ENCODE data around the gene PUM2.

Gene PUM2

DNA sequence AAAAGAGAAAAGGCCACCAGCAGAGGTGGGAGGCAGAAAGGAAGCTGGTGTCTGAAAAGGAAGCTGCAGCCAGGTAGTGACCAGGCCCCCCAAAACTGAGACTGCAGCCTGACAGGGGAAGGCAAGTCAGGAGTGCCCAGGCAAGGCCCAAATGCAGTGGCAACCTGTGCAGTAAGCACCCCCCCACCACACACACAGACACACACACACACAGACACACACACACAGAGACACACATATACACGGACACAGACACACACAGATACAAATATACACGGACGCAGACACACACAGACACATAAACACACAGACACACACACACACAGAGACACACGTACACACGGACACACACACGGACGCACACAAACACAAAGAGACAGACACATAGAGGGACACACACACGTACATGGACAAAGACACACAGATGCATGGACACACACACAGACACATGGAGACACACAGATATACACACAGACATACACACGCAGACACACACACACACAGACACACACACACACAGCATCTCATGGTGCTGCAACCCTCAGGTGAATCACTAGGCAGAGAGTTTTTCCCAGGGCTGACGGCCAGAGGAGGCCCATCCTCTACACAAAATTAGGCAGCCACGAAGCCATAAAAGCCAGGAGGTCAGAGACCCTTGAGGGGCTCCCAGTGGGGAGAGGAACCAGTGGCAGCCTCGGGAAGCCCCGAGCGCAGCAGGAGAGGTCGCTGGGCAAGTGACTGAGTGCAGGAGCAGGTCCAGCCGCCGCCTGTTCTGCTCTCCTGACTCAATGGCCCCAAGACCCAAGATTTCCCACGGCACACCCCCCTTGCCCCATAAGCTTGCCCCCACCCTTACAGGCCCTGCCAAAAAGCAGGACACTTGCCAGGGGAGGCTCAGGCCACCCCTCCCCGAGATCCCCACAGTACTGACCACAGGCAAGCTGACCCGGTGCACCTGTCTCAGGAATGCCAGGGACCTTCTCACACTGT lies 132.0 kb downstream of the PUM2 start:
- no peak for DNase-seq

DNA sequence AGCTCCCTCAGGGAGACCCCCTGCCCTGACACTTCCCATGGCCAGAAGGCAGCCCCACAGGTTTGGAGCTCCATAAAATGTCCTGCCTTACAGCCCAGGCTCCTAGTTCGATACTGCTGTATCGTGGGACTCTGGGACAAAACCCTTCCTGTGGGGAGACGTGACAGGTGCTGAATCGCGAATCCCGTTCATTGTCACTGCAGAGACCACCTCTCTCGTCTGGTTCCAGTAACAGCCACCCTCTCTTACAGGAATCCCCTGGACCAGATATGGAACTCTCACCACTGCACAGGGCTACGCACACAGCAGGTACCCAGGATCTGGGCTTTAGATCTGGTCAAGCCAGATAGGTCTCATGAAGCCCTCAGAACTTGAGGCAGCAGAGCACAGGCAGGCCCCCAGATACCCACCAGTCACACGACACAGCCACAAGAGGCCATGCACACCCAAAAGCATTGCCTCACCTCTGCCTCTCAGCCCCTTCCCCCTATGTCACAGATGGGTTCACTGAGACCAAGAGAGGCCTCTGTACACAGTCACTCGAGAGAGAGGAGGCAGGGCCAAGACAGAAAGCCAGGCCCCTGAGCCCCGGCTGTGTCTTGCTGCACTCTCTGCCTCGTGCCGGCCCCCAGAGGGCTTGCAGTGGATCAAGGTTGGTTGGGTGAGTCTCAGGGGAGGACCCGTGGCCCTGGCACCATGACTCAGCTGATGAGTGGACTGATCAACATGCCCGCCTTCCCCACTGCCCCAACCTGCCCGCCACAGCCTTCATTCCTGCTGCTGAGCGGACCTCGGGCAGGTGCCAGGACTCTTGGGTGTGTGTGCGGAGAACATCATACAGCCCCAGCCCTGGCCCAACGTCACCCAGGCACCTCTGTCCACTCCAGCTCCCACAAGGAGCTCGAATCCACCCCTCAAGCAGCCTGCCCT lies 133.3 kb downstream of the PUM2 start:
- DNase-seq, result no peak

DNA sequence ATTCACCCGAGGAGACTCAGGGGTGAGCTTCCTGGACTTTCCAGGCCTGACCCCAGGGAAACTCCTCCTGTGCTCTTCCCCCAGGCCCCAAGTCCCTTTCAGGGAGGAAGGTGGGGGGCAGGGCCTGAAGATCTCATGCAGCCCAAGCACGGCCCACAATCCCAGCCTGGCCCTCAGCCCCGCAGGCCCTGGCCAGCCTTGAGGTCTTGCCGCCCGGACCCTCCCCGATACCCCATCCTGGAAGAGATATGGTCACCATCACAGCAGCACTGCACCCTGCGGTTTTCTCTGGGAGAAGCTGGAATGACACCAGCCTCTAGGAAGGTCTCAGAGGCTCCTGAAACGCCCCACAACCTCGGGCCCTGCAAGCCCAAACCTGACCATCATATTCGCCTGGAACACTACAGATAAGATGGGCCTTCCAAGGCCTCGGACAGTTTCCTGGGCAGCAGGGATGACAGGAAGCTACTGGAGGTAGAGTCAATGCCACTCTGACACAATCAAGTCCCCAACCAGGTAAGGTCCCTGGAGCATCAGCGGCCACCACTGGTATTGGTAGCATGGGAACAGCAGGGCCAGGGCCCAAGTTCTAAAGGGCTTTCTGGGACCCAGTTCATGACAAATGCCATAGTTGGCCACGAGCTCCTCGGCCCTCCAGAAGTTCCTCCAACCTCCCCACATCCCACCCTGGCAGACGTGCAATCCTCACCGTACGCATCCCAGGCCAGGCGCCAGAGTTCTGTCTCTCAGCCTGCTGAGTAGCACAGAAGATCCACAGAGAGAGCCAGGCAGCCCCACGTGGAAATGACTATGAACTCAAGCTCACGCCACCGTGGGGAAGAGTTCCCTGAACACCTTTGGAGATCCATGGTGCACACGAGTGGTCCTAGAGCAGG lies 134.3 kb downstream of the PUM2 start:
- no peak for DNase-seq

DNA sequence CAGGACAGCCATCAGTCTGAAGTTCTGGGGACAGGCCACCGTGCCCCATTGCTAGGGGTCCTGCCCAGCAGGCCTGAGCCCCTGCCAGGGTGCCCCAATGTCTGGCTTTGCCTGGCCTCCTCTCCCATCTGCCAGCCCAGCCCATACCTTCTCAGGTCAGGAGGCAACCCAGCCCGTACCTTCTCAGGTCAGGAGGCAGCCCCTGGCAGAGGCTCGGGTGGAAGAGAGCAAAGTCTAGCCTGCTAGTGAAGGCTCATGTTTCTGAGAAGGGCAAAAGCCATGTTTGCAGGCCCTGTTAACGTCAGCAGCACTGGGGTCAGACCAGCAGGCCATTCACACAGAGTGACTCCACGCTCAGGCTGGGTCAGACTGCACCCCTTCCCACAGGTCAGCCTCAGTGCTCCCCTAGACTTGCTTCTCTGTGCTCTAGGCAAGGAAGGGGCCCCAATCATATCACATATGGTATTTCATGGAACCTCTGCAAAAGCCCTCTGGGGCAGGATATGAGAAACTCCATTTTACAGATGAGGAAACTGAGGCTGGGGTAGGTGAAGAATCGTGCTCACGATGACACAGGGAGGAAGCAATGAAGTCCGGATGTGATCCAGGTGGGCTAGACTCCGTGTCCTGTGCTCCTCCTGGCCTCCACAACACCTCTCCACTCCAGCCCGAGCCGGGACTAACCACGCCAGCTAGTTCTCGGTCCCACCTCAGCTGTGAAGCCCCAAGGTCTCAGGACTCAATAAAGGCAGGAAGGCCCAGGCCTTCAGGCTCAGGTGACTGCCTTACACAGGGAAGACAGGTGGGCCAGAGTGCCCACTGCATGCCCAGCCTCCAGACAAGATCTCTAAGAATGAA lies 135.2 kb downstream of the PUM2 start:
- no peak for DNase-seq

DNA sequence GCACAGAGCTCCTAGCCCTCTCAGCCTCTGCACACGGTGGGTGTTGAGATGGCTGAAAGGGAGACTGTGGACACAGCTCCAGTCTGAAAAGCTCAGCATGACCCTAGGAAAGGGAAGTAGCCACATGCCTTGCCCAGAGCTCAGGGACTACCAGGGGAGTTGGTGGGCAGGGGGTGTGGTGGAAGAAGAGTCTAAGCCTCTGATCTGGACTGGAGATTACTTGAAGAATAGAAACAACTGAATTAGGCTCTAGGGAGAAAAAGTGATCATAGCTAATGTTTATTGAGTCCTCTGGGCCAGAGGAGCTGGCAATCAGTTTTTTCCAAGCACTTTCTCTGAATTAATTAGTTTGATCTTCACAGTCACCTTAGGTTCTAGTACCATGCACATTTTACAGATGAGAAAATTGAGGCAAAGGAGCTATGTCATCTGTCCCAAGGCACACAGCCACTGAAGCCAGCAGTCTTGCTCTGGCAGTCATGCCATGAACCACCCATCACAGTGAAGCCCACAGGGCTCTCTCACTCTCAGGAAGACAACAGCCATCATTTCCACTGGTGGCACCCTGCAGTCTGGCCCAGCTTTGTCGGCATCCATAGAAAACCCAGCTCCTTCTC lies 136.0 kb downstream of the PUM2 start:
- no peak for DNase-seq

DNA sequence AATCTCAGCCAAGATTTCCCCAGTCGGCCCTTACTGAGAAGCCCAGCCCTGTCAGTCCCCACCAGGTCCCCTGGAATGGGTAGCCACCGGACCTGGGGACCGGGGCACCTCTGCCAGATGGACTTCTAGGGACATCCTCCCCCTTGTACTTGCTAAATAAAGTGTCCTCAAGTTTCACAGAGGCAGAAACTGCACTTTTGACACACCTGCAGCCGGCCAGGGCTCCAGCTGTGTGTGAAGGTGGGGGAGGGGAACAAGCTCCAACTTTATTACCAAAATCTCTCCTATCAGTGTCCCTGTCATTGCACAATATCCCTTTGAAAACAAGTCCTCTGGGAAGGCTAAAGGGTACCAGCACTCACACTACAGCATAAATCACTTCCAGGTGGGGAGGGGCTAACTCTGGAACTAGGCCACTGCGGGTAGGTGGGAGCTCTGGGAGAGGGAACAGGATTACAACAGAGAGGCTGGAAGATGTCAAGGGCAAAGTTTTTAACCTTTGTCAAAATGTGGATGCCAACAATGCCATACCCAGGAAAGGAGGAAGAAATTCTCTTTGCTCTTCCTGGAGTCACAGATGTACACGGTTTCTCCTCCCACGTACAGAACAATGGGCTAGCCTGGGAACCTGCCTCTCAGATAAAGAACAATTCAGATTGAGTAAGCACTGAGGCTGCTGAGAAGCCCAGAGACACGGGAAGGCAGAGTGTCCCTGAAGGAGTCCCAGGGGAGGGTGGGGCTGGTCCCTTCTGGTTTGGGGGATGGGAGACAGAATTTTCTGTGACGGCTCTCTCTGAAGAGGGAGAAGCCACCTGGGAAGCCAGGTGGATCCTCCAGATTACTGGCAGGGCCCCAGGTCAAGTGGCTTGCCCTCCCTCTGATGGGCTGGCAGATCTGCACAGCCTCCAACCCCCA lies 136.7 kb downstream of the PUM2 start:
- DNase-seq, result no peak

DNA sequence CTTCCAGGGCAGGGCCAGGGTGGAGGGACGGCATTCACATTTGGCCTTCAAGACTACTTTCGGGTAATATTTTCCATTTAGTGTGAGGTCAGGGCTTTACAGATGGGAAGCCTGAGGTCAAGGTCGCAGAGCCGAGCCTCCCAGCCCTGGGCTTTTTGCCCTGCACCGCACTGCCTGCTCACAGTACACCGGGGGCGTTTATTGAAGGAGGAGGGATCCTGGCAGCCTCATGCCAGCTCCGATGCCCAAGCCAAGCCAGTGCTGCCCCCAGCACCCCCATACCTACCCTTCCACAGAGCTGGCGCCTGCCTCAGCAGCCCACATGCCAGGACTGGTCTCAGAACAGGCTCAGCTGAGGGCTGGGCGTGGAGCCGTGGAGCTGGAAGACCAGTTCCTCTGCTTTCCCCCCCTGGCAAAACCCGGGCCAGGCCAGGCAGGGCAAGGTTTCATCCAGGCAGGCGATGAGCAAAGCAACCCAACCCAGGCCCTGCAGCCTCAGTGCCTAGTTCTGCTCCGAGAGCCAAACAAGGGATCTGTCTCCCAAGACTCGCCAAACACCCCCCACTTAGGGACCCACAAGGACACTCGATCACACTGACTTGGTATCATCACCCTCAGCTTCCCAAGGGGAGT lies 137.7 kb downstream of the PUM2 start:
- DNase-seq, result no peak

DNA sequence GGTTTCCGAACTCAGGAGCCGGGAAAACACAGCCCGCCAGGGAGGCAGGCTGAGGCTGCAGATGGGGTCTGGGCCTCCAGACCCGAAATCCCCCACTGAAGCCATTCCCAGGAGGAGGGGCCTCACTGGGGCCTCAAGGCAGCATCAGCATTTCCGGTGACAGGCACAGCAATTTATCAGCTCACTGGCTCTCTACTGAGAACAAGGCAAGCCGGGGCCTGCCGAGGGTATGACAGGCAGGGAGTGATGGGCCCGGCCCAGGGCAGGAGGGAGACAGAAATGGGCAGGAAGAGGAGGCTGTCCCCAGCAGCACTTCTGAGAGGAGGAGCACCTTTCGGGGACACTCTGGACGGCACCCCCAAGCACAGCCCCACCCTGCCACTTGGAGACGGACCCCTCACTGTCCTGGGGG lies 138.2 kb downstream of the PUM2 start:
- DNase-seq, result no peak

DNA sequence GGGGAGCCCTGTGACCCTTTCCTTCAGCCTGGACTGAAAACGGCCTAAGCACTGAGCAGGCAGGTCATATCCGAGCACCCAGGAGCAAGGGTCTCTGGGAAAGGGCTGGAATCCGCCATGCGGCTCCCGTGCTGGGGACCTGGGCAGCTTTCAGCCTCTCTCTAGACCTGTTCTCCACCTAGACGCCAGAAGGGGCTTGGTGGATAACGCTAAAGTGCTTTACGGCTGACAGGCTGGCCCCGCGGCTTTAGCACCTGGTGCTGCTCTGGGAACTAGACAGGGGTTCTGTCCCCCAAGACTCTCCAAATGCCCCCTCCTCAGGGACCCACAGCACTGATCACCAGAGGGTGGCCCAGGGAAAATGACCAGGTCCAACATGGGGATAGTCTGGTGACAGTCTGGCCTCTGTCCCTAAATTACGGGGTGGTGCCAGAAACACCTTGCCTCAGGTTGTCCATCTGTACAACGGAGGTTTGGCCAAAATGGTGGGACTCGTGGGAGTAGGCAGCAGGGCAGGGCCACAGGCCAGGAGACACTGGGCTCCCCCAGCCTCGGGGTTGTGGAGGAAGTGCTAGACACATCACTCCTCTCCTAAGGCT lies 138.7 kb downstream of the PUM2 start:
- no peak for DNase-seq

DNA sequence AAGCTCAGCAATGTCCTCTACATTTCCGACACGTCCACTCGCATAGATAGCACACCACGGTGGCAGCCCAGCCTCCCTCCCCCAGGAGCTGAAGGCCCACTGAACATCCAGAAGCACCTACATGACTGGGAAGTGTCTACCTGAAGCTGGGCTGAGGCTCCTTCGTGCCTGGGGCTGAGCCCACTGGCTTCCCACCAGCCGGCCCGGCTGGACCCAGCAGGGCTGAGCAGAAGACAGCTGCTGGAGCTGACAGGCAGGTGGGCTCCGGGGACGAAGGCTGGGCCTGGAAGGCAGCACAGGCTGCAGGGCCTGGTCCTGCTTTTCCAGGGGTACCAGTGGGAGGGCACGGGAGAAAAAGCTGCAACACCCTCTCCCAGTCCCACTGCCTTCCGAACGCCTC lies 139.2 kb downstream of the PUM2 start:
- no peak for DNase-seq

DNA sequence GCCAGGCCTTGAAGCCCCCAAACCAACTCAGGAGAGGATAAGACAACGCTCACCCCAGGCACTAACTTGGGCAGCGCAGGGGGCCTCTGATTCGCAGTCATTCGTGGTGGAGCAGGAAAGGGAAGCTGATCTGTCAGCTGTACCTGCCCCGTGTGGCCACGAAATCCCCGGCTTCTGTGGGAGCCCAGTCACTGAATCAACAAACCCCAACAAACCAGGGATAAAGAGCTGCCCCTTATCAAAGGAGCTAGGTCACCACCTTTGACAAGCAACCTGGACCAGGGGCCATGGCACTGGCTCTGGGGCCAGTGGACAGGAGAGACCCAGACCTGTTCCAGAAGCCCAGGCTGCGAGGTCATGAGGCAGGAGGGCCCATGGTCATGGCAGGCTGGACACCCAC lies 140.2 kb downstream of the PUM2 start:
- no peak for DNase-seq

DNA sequence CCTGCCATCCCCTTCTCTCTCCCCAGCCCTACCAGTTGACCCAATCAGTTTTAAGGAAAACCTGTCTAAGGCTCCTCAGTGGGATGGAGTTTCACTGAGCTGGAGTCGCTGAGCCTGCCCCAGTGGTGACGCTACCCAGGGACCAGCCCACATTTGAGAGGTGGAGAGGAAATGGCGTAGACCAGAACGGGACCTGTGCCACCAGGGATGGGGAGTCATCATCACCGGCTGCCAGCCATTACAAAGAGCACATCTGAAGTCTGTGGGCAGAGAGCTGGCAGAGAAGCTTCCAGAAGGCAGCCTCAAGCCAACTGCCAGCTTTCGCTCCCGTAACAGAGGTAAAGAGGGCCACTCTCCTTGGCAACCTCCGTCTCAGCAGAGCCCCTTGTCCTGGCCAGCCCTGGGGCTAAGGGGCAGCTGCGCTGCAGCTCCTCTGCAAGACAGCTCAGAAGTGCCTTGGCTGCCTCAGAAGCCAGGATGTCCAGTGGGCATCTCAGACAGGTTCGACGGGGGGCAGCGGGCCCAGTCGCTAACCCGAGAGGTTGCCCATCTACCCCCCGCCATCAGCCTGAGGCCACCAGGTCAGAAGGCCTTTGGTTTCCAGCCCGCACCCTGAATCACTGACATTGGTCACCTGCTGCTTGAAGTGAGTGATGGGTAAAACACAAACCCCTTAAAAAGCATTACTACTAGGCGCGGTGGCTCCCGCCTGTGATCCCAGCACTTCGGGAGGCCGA lies 141.1 kb downstream of the PUM2 start:
- no peak for DNase-seq

DNA sequence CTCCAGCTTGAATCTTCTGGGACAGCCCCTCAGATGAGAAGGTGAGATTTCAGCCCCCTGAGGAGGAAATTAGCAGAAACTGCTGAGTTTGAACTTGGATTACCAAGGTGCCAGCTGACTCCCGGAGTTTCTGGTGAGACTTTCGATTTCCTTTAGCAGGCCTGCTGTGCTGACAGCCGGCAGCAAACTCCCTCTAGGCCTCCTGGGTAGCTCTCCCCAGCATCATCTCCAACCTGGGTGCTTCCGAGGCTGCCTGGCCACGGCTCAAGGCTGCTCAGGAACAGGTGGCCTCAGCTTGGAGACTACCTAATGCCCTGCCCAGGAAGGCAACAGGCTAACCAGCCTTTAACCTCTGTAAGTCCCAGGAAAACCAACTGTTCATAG lies 142.2 kb downstream of the PUM2 start:
- DNase-seq, result no peak

DNA sequence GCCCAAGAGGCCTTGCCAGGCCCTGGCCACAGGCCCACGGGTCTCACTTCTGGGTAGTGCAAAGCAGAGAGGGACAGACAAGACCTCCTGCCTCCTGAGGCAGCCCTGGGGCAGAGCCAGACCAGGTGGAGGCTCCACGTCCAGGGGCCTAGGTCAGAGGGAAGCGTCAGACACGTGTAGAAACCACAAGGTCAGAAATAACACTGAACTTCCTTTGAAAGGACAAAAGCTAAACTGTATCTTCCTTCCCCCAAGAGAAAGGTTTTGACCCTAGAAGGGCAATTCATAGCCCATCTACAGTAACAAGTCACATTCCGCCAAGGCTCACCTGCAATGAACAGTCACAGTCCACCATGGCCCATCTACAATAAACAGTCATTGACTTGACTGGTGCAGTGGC lies 143.6 kb downstream of the PUM2 start:
- DNase-seq, result no peak

DNA sequence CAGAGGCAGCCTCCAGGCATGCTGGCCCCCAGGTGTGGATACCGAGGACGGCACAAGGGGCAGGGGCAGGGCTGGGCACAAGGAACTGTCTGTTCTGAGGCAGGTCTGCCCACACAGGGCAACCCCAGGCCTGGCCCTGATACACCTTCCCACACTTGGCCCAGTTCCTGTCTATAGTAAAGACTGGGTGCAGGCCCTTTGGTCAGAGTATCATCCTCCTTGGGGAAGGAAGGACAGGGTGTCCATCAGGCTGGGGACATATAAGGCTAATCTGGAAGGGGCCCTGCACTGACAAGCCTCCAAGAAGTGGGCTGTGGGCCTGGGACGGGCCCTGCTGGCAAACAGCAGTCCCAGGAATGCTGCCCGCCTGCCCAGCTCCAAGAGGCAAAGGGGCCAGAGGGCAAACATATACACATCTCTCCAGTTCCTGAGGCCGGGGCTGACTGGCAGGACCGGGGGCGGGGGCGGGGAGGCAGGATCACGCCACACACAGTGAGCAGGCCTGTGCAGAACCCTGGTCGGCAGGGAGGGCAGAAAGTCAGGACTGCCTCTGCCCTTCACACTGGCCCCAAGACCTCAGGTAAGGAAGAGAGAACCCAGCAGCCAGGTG lies 144.6 kb downstream of the PUM2 start:
- DNase-seq, result no peak

DNA sequence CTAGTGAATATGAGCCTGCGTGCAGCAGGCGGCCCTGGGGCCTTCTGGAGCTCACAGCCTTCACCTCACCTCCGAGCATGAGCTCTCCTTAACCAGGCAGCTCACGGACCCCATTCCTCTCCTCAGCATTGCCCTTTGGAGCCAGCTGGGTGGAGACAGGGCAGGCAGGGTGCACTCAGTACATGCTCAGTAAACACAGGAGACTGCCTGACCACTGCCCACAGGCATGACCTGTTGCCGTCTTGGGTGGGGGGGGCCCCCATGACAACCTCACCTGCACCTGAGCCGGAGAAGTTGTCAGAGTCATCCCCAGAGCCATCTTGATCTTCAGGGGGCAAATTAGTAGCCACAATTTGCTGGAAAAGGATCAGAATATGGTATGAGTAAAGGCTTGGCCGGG lies 145.6 kb downstream of the PUM2 start:
- no peak for DNase-seq

Measured in hypothalamus (tissue), 51 donors.